LNCaP clone FGC (cell line): ENCODE data around the gene DPP4.
A peak's percentile ranks its signal among the peaks of the same experiment; 100 is the strongest.

Experiments used
- DNase-seq: peaks from one replicate; pipeline ENCODE4 v3.0.0-alpha.2; 2011; ENCODE audit warnings: low read depth
- H3K4me3 ChIP-seq: 2 replicates; pipeline ENCODE4 v1.5.1; 2011; ENCODE audit warnings: mild to moderate bottlenecking, low read depth, low read length, control low read depth
- CTCF ChIP-seq: IDR thresholded peaks from 2 replicates; pipeline ENCODE4 v1.5.1; 2012; ENCODE audit warnings: mild to moderate bottlenecking; ENCODE audit not compliant: control insufficient read depth, insufficient read depth; ENCODE audit errors: extremely low read depth

DPP4 gene

GRCh38 chr2:162086904-162087303, 12.9 kb upstream of the DPP4 start:
- DNase-seq: no peak
- H3K4me3 ChIP-seq: no peak overlapping the region
- TF ChIP-seq CTCF: no peak

GRCh38 chr2:162085090-162085891, 11.3 kb upstream of the DPP4 start:
- TF ChIP-seq CTCF: no peak
- no peak for DNase-seq
- H3K4me3 ChIP-seq: no peak overlapping the region

- H3K4me3 ChIP-seq: no peak overlapping the region
- peak; percentile 96 for DNase-seq
- TF ChIP-seq CTCF: no peak
Measured at GRCh38 chr2:162084536-162084935, 10.5 kb upstream of the DPP4 start.

GRCh38 chr2:162082681-162083080, 8.7 kb upstream of the DPP4 start:
- no peak for DNase-seq
- no peak for TF ChIP-seq CTCF
- no peak overlapping the region for H3K4me3 ChIP-seq

GRCh38 chr2:162082036-162082435, 8.0 kb upstream of the DPP4 start:
- no peak overlapping the region for H3K4me3 ChIP-seq
- no peak for TF ChIP-seq CTCF
- no peak for DNase-seq

- no peak for TF ChIP-seq CTCF
- no peak for DNase-seq
Measured at GRCh38 chr2:162079514-162079913, 5.5 kb upstream of the DPP4 start.

GRCh38 chr2:162075689-162076132, 1.7 kb upstream of the DPP4 start:
- H3K4me3 ChIP-seq: no peak overlapping the region
- no peak for TF ChIP-seq CTCF
- no peak for DNase-seq

More at GRCh38 chr2:162079514-162079913, 5.5 kb upstream of the DPP4 start:
- H3K4me3 ChIP-seq: no peak overlapping the region
